RWPE2 (cell line): ENCODE measurements around the gene CTNNA2.

Experiments used
- ATAC-seq: fragments of 200-7000 bp; cut with Tn5 transposase; 3 replicates; pipeline ENCODE4 v1.9.1; 2021; ENCODE audit warnings: low read depth
- DNase-seq: peaks from one replicate; pipeline ENCODE4 v3.0.0-alpha.2; 2020; ENCODE audit warnings: low spot score
- H3K27ac ChIP-seq: fragments of 450-650 bp; 2 replicates; pipeline ENCODE4 v1.5.1; 2017; ENCODE audit warnings: mild to moderate bottlenecking; ENCODE audit not compliant: poor library complexity, severe bottlenecking
- H3K27me3 ChIP-seq: fragments of 250-450 bp; sonication (Bioruptor Pico); 2 replicates; pipeline ENCODE4 v1.5.1; 2021; ENCODE audit warnings: mild to moderate bottlenecking, moderate library complexity; ENCODE audit not compliant: insufficient read depth, poor library complexity, severe bottlenecking
- H3K36me3 ChIP-seq: fragments of 250-450 bp; sonication (Bioruptor Pico); 2 replicates; pipeline ENCODE4 v1.5.1; 2020; ENCODE audit warnings: low read depth, mild to moderate bottlenecking, moderate library complexity
- H3K4me1 ChIP-seq: fragments of 250-450 bp; sonication (Bioruptor Pico); 2 replicates; pipeline ENCODE4 v1.5.1; 2021; ENCODE audit warnings: mild to moderate bottlenecking, moderate library complexity; ENCODE audit not compliant: insufficient read depth, poor library complexity, severe bottlenecking
- H3K4me3 ChIP-seq: fragments of 250-450 bp; sonication (Bioruptor Pico); 2 replicates; pipeline ENCODE4 v1.5.1; 2021; ENCODE audit warnings: mild to moderate bottlenecking, moderate library complexity; ENCODE audit not compliant: severe bottlenecking
- H3K9me3 ChIP-seq: fragments of 250-450 bp; sonication (Bioruptor Pico); 2 replicates; pipeline ENCODE4 v1.5.1; 2021; ENCODE audit warnings: mild to moderate bottlenecking, moderate library complexity; ENCODE audit not compliant: severe bottlenecking
- TF ChIP-seq, protein P1 (sequence below): fragments of 450-650 bp; IDR thresholded peaks from one replicate; pipeline ENCODE4 v1.5.1; 2017; ENCODE audit warnings: mild to moderate bottlenecking, moderate library complexity; ENCODE audit not compliant: poor library complexity, severe bottlenecking

Gene CTNNA2

DNA sequence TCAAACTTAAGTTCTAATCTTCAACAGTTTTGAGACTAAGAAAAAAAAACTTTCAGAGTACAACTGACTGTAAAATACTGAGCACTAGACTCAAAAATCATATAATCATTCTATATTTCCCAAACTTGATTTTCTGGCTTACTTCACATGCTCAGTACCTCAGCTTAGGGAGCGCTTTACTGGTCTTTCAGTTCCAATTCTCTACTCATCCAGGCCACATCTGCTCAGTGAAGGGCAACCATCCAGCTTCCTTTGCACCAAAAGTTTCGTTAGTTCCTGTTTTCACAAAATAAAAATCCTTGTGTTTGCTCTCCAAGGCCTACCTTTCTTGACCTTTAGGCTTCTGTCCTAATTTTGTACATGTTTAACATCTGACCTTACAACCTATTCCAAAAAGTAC is 1079.3 kb downstream of the CTNNA2 start:
- no peaks in the 10 kb centered on the region for H3K4me1 ChIP-seq
- H3K27me3 ChIP-seq: no peaks in the 10 kb centered on the region
- no peak overlapping the region for H3K27ac ChIP-seq
- TF ChIP-seq, protein P1, sequence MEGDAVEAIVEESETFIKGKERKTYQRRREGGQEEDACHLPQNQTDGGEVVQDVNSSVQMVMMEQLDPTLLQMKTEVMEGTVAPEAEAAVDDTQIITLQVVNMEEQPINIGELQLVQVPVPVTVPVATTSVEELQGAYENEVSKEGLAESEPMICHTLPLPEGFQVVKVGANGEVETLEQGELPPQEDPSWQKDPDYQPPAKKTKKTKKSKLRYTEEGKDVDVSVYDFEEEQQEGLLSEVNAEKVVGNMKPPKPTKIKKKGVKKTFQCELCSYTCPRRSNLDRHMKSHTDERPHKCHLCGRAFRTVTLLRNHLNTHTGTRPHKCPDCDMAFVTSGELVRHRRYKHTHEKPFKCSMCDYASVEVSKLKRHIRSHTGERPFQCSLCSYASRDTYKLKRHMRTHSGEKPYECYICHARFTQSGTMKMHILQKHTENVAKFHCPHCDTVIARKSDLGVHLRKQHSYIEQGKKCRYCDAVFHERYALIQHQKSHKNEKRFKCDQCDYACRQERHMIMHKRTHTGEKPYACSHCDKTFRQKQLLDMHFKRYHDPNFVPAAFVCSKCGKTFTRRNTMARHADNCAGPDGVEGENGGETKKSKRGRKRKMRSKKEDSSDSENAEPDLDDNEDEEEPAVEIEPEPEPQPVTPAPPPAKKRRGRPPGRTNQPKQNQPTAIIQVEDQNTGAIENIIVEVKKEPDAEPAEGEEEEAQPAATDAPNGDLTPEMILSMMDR: no peak
- DNase-seq (no peak), ATAC-seq (no peak)
- H3K36me3 ChIP-seq: no peaks in the 10 kb centered on the region
- H3K4me3 ChIP-seq: no peak overlapping the region
- no peaks in the 10 kb centered on the region for H3K9me3 ChIP-seq

DNA sequence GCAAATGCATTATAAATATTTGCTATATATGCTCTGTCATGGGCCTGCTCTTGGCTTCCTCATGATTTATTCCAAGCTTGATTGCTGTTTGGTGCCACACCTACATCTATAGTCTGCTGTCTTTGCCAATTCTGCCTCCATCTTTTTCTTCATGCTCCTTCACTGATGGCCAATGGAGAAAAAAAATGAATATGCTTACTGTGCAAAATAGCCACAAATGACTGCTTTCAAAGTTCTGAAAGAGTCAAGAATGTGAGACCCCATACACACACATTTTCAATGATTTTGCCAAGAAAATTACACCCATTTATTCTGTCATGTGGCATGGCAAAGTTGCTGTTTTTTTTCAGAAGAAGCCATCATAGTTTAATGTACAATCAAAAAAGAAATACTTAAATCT is 1097.3 kb downstream of the CTNNA2 start:
- Histone ChIP-seq H3K4me1 (no peaks in the 10 kb centered on the region), H3K27ac (no peak overlapping the region), H3K9me3 (no peaks in the 10 kb centered on the region), H3K36me3 (no peaks in the 10 kb centered on the region), H3K27me3 (no peaks in the 10 kb centered on the region), H3K4me3 (no peak overlapping the region)
- ATAC-seq (no peak), DNase-seq (no peak)
- TF ChIP-seq, protein P1: no peak

DNA sequence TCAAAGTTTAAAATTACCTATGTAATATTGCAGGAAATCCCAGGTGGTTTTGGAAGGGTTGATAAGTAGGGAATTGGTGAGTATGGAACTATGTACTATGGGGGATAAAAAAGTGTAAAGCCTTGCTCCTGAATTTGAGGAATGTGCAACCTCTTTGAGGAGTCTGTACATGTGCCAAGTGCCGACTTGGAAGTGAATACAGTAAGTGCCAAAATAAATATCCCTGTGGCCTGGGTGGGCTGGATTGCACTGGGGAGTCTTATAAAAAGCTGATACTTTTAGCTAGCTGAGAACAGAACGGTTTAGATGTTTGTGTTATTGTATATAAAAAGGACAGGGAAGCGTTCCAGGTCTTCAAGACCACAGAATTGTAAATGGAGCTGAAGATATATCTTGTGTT is 1108.8 kb downstream of the CTNNA2 start:
- Histone ChIP-seq H3K9me3 (no peaks in the 10 kb centered on the region), H3K27ac (no peak overlapping the region), H3K4me3 (no peak overlapping the region), H3K36me3 (no peaks in the 10 kb centered on the region), H3K4me1 (no peaks in the 10 kb centered on the region), H3K27me3 (no peaks in the 10 kb centered on the region)
- TF ChIP-seq, protein P1: no peak
- ATAC-seq: no peak
- DNase-seq: no peak

DNA sequence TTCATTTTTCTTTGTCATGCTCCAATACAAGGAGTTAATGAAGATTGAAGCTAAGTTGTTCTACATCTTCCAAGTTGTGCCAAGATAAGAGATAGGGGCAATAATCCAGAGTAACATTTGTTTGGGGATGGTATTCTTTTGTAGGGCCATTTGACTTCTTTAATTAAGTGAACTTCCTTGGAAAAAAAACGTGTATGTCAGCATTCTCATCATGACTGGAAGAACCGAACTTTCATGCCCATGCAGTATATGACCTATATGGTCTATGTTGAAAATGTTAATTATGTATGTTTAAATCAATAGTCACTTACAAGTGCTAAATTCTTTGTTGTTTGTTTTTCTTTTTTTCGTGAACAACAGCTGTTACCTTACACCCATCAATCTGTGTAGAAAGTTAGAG is 1111.2 kb downstream of the CTNNA2 start:
- ATAC-seq: no peak
- no peak for DNase-seq
- Histone ChIP-seq H3K9me3 (no peaks in the 10 kb centered on the region), H3K27ac (no peak overlapping the region), H3K4me3 (no peak overlapping the region), H3K27me3 (no peaks in the 10 kb centered on the region), H3K4me1 (no peaks in the 10 kb centered on the region), H3K36me3 (no peaks in the 10 kb centered on the region)
- TF ChIP-seq, protein P1: no peak

DNA sequence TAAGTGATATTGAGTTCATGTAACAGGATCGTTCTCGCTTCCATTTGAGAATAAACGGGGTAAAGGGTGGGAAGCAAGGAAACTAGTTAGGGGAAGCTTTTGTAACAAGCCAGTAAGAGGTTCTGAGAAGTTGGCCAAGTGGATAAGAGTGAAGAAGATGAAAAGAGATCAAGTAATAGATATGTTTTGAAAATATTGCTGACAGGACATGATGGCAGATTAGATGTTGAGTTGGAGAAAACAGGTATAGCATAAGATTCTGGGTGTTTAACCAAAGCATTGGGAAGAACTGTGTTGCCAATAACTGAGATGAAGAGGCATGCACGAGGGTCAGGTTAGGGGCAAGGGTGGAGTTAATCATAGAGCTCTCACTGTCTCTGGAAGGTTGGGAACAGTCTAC is 1121.7 kb downstream of the CTNNA2 start:
- Histone ChIP-seq H3K4me1 (no peaks in the 10 kb centered on the region), H3K36me3 (no peaks in the 10 kb centered on the region), H3K9me3 (no peaks in the 10 kb centered on the region), H3K27ac (no peak overlapping the region), H3K4me3 (no peak overlapping the region), H3K27me3 (no peaks in the 10 kb centered on the region)
- DNase-seq (no peak), ATAC-seq (no peak)
- TF ChIP-seq, protein P1: no peak
